GM12873 (cell line): ENCODE data around the gene PRAME.

Experiments
- TF ChIP-seq, protein P1 (sequence below): IDR thresholded peaks from 2 replicates; pipeline ENCODE4 v1.5.1; 2012; ENCODE audit warnings: low read depth, mild to moderate bottlenecking, moderate library complexity, low read length, control low read depth; ENCODE audit not compliant: insufficient read depth; ENCODE audit errors: missing control alignments

PRAME gene

GRCh38 chr22:22576244-22576988 lies 17.4 kb upstream of the PRAME start:
- TF ChIP-seq, protein P1, sequence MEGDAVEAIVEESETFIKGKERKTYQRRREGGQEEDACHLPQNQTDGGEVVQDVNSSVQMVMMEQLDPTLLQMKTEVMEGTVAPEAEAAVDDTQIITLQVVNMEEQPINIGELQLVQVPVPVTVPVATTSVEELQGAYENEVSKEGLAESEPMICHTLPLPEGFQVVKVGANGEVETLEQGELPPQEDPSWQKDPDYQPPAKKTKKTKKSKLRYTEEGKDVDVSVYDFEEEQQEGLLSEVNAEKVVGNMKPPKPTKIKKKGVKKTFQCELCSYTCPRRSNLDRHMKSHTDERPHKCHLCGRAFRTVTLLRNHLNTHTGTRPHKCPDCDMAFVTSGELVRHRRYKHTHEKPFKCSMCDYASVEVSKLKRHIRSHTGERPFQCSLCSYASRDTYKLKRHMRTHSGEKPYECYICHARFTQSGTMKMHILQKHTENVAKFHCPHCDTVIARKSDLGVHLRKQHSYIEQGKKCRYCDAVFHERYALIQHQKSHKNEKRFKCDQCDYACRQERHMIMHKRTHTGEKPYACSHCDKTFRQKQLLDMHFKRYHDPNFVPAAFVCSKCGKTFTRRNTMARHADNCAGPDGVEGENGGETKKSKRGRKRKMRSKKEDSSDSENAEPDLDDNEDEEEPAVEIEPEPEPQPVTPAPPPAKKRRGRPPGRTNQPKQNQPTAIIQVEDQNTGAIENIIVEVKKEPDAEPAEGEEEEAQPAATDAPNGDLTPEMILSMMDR, result peak; percentile 78

- TF ChIP-seq, protein P1, result no peak
These were observed 15.3 kb upstream of the PRAME start for GRCh38 chr22:22574361-22574760.

- TF ChIP-seq, protein P1, result no peak
These were observed 14.2 kb upstream of the PRAME start for GRCh38 chr22:22573047-22573889.

- TF ChIP-seq, protein P1, result no peak
These were observed 12.8 kb upstream of the PRAME start for GRCh38 chr22:22571862-22572261.

DNA sequence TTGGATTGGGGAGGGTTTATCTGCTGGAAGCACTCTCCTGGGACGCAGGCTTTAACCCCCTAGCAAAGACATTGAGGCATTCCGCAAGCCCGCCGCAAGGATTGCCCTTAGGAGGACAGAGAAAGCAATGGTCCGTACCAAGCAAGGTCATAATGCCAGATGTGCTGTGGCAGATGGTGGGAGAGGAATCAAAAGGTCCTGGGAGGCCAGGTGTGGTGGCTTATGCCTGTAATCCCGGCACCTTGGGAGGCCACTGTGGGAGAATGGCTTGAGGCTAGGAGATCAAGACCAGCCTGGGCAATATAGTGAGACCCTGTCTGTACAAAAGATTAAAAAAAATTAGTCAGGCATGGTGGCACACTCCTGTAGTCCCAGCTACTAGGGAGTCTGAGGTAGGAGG lies 12.4 kb upstream of the PRAME start:
- TF ChIP-seq, protein P1, result no peak

DNA sequence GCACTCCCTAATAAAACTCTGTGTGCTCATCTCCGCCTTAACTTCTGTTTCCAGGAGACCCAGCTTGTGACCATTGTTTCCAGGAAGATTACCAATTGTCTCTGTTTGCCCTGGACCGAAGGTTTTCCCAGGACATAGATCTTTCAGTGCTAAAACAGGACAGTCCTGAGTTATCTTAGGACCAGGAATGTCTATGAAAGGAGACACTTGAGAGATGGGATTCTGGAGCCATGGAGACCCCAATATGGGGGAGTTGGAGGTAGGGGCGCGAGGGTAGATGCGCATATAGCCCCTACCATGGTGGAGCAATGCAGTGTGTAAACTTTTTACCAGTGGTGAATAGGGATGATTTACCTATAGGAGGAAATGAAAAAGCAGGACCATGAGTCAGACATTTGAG lies 10.2 kb upstream of the PRAME start:
- TF ChIP-seq, protein P1, result no peak

- TF ChIP-seq, protein P1, result no peak
These were observed 6.9 kb upstream of the PRAME start for GRCh38 chr22:22565981-22566380.
